Lung (tissue), 12 donors: ENCODE results near the gene BCL2A1. TPM values are rescaled to one million over a fixed set of nuclear protein-coding genes. Genes with fewer than 3 reads are reported as not detected.
A peak's percentile ranks its signal among the peaks of the same experiment; 100 is the strongest.

Experiments
- ATAC-seq: fragments of 200-7000 bp; cut with Tn5 transposase; one replicate; pipeline ENCODE4 v1.9.1; 2020; ENCODE audit warnings: moderate number of reproducible peaks; ENCODE audit not compliant: insufficient read depth, low FRiP score
- DNase-seq, 3 donors: peaks; one replicate each; pipeline ENCODE4 v3.0.0-alpha.2; 2013 to 2017
- H3K27ac ChIP-seq, 2 donors: one replicate each; pipeline ENCODE4 v1.5.1; 2013; ENCODE audit warnings: mild to moderate bottlenecking in 2 of 2, moderate library complexity in 2 of 2, control low read depth in 1 of 2, inconsistent platforms in 1 of 2, low read depth in 1 of 2, low read length in 1 of 2
- H3K27me3 ChIP-seq, 3 donors: one replicate each; pipeline ENCODE4 v1.5.1; 2013; ENCODE audit warnings: low read length in 2 of 3; ENCODE audit not compliant: control insufficient read depth in 3 of 3, insufficient read depth in 3 of 3
- H3K36me3 ChIP-seq, 4 donors: one replicate each; pipeline ENCODE4 v1.5.1; 2013; ENCODE audit warnings: low read length in 4 of 4, mild to moderate bottlenecking in 1 of 4, moderate library complexity in 1 of 4; ENCODE audit not compliant: control insufficient read depth in 4 of 4, insufficient read depth in 4 of 4
- H3K4me1 ChIP-seq, 5 donors: one replicate each; pipeline ENCODE4 v1.5.1; 2013; ENCODE audit warnings: low read length in 5 of 5, mild to moderate bottlenecking in 2 of 5, moderate library complexity in 1 of 5; ENCODE audit not compliant: control insufficient read depth in 5 of 5, insufficient read depth in 5 of 5
- H3K4me3 ChIP-seq: one replicate; pipeline ENCODE4 v1.5.1; 2013; ENCODE audit warnings: mild to moderate bottlenecking, control low read depth, moderate library complexity
- H3K9ac ChIP-seq, 2 donors: one replicate each; pipeline ENCODE4 v1.5.1; 2013; ENCODE audit warnings: low read length in 2 of 2, control low read depth in 1 of 2; ENCODE audit not compliant: insufficient read depth in 1 of 2
- H3K9me3 ChIP-seq, 4 donors: one replicate each; pipeline ENCODE4 v1.5.1; 2013; ENCODE audit warnings: low read length in 3 of 4, mild to moderate bottlenecking in 1 of 4, moderate library complexity in 1 of 4; ENCODE audit not compliant: control insufficient read depth in 4 of 4, insufficient read depth in 3 of 4
- CTCF ChIP-seq: IDR thresholded peaks from 2 replicates; pipeline ENCODE4 v1.5.1; 2012; ENCODE audit warnings: mild to moderate bottlenecking; ENCODE audit errors: control extremely low read depth, extremely low read depth
- WGBS, 2 donors: extraction: QIAGEN DNeasy Blood & Tissue Kit; methylation state at CpG; one replicate each; pipeline ENCODE4 v1.1.7; 2013; 5-methylcytosine and 5-hydroxymethylcytosine counted together
- polyA plus RNA-seq, 2 donors: library from polyadenylated mRNA; stranded (reverse); fragments of 200-250 nt; gene quantifications; one replicate each; pipeline ENCODE4 v1.2.1, GENCODE V29; 2013
- total RNA-seq, 2 donors: library from RNA; depleted of rRNA in 1 of 2; stranded (reverse); fragments of >200 nt in 1 of 2; gene quantifications; one replicate each; pipeline ENCODE4 v1.2.1, GENCODE V29; 2014 to 2021
- donor health status: control.
- donor health status: control.
- donor health status: Bipolar disorder and iron deficiency.
- donor health status: healthy.
- donor health status: DM: yes; HTN: yes; CAD: no.

BCL2A1 gene
- total and polyA plus RNA-seq, 4 donors: 27.4 to 323 (median 49.3) TPM

GRCh38 chr15:79923515-79924169 lies 47.4 kb downstream of the BCL2A1 start:
- TF ChIP-seq CTCF: no peak
- ATAC-seq: peak; percentile 99
- peaks cover 0 to 9% (median 0%) of the 10 kb centered on the region in 5 donors for H3K4me1 ChIP-seq
- DNase-seq: peak; percentile 96 to 98 (median 97)
- H3K36me3 ChIP-seq: peaks cover 0 to 14% (median 4%) of the 10 kb centered on the region in 4 donors
- peak overlapping the region; percentile 94 to 100 for H3K27ac ChIP-seq
- H3K27me3 ChIP-seq: no peaks in the 10 kb centered on the region
- H3K4me3 ChIP-seq: peak overlapping the region; percentile 94
- 0 to 1% methylated on average over 63 to 68 of the region's 68 CpGs for WGBS, 2 donors
- H3K9me3 ChIP-seq: peaks cover 0 to 12% (median 8%) of the 10 kb centered on the region in 4 donors
- peak overlapping the region; percentile 51 to 76 for H3K9ac ChIP-seq

- H3K4me1 ChIP-seq: peaks cover 0 to 9% (median 0%) of the 10 kb centered on the region in 5 donors
- peak overlapping the region in 1 of 2 donors; percentile 51 for H3K9ac ChIP-seq
- peak; percentile 65 for ATAC-seq
- peaks cover 0 to 17% (median 4%) of the 10 kb centered on the region in 4 donors for H3K36me3 ChIP-seq
- H3K27ac ChIP-seq: peak overlapping the region; percentile 94 to 100
- H3K4me3 ChIP-seq: peak overlapping the region; percentile 94
- WGBS, 2 donors: 0 to 1% methylated on average over 43 to 51 of the region's 51 CpGs
- H3K27me3 ChIP-seq: no peaks in the 10 kb centered on the region
- H3K9me3 ChIP-seq: peaks cover 0 to 15% (median 8%) of the 10 kb centered on the region in 4 donors
- no peak for TF ChIP-seq CTCF
- peak in 2 of 3 donors; percentile 70 to 73 for DNase-seq
Measured at GRCh38 chr15:79923079-79923514, 47.9 kb downstream of the BCL2A1 start.

- Histone ChIP-seq H3K4me1 (peaks cover 0 to 9% (median 0%) of the 10 kb centered on the region in 5 donors), H3K4me3 (peak overlapping the region; percentile 94), H3K27ac (peak overlapping the region; percentile 94 to 100), H3K27me3 (no peaks in the 10 kb centered on the region), H3K9ac (peak overlapping the region in 1 of 2 donors; percentile 51), H3K36me3 (peaks cover 0 to 21% (median 4%) of the 10 kb centered on the region in 4 donors), H3K9me3 (peaks cover 0 to 17% (median 10%) of the 10 kb centered on the region in 4 donors)
- DNase-seq (no peak), ATAC-seq (no peak)
- WGBS, 2 donors: 33 to 34% methylated on average over 16 to 17 of the region's 17 CpGs
- TF ChIP-seq CTCF: no peak
Measured at GRCh38 chr15:79922512-79923078, 48.4 kb downstream of the BCL2A1 start.
